Liver (tissue), 3 donors: ENCODE data around the gene ZNF593.

Experiments
- ATF3 ChIP-seq: IDR thresholded peaks from 2 replicates; pipeline ENCODE4 v1.6.1; 2016; ENCODE audit warnings: antibody characterized with exemption
- CTCF ChIP-seq: fragments of 150-350 bp; IDR thresholded peaks from 2 replicates; pipeline ENCODE4 v1.5.1; 2017; ENCODE audit warnings: improper control_type of control experiment, low read depth, low read length; ENCODE audit not compliant: missing input control
- GABPA ChIP-seq, 2 donors: IDR thresholded peaks in 1 of 2; conservative IDR thresholded peaks in 1 of 2; 2 replicates each; pipeline ENCODE4 v1.6.1; 2016; ENCODE audit warnings: antibody characterized with exemption in 2 of 2, mild to moderate bottlenecking in 1 of 2, moderate library complexity in 1 of 2
- JUND ChIP-seq, 2 donors: IDR thresholded peaks; 2 replicates each; pipeline ENCODE4 v1.6.1; 2016; ENCODE audit warnings: antibody characterized with exemption in 2 of 2
- RAD21 ChIP-seq, 2 donors: IDR thresholded peaks; 2 replicates each; pipeline ENCODE4 v1.6.1; 2016; ENCODE audit warnings: antibody characterized with exemption in 2 of 2, mild to moderate bottlenecking in 2 of 2
- SP1 ChIP-seq: IDR thresholded peaks from 2 replicates; pipeline ENCODE4 v1.6.1; 2018; ENCODE audit warnings: antibody characterized with exemption, mild to moderate bottlenecking
- TAF1 ChIP-seq: conservative IDR thresholded peaks from 2 replicates; pipeline ENCODE4 v1.6.1; 2016; ENCODE audit warnings: antibody characterized with exemption, mild to moderate bottlenecking
- YY1 ChIP-seq: IDR thresholded peaks from 2 replicates; pipeline ENCODE4 v1.6.1; 2016; ENCODE audit warnings: antibody characterized with exemption, mild to moderate bottlenecking
- donor health status: healthy.
- donor health status: healthy.

GRCh38 chr1:26160527-26161414, 8.9 kb upstream of the ZNF593 start:
- TF ChIP-seq CTCF = no peak
- TF ChIP-seq TAF1 = no peak
- no peak for TF ChIP-seq JUND (IDR thresholded peaks at IDR 0.05)
- TF ChIP-seq ATF3 = no peak
- no peak for TF ChIP-seq GABPA (IDR thresholded peaks at IDR 0.05 in 1 of 2, conservative IDR thresholded peaks at IDR 0.05 in 1 of 2)
- TF ChIP-seq RAD21 (IDR thresholded peaks at IDR 0.05) = no peak
- no peak for TF ChIP-seq YY1
- no peak for TF ChIP-seq SP1
